ENCODE data around the gene ZNF3.
A peak's percentile ranks its signal among the peaks of the same experiment; 100 is the strongest.

GRCh38 chr7:100053215-100053614 lies 28.3 kb downstream of the ZNF3 start:
- peak in 4 of 5 experiments; percentile 20 to 73 (median 44) for TF ChIP-seq CTCF (IDR thresholded peaks at IDR 0.05)
- no peak for TF ChIP-seq POLR2A (IDR thresholded peaks at IDR 0.05)
- no peak for TF ChIP-seq POLR2AphosphoS5 (IDR thresholded peaks at IDR 0.05)

All from transverse colon (tissue), 4 donors.